ENCODE results near the gene HEY2.
A peak's percentile ranks its signal among the peaks of the same experiment; 100 is the strongest.

DNA sequence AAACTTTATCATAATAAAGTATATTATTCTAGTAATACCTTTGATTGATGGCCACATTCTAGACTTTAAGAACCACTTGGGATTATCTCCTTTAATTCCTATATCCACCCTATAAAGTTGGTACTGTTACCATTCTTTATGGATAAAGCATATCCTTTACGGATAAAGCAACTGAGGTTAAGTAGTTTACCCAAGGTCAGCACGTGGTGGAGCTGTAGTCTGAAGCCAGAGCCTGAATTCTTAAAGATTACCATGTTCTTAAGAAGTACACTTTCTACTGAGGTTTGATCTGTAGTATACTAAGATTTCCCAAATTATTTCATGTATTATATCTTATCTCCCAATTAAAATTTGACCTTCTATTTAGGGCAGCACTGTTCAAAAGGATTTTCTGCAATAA is 38.4 kb downstream of the HEY2 start:
- TF ChIP-seq CTCF (IDR thresholded peaks at IDR 0.05) (peak; percentile 44; the same call in 1 of the 2 replicates), POLR2AphosphoS5 (IDR thresholded peaks at IDR 0.05; ENCODE audit: low read depth, low read length) (no peak), TCF7L2 (IDR thresholded peaks at IDR 0.05; ENCODE audit: low read depth, low read length) (no peak), REST (IDR thresholded peaks at IDR 0.05; ENCODE audit: insufficient read depth in 1 of 2, low read depth in 2 of 2, low read length in 1 of 2) (no peak), SIN3A (IDR thresholded peaks at IDR 0.05; ENCODE audit: borderline replicate concordance, insufficient read depth, low read depth, low read length) (no peak)
